Osteoblast (primary cell): ENCODE data around the gene PTGDR2. TPM values are rescaled to one million over a fixed set of nuclear protein-coding genes. Genes with fewer than 3 reads are reported as not detected.

Source experiments
- DNase-seq: peaks from one replicate; pipeline ENCODE4 v3.0.0; 2011; ENCODE audit warnings: low spot score, mixed read lengths; ENCODE audit not compliant: insufficient read length; ENCODE audit errors: missing footprints
- H2AFZ ChIP-seq: 2 replicates; pipeline ENCODE4 v1.6.0; 2011; ENCODE audit warnings: mild to moderate bottlenecking, low read length
- H3K27ac ChIP-seq: 2 replicates; pipeline ENCODE4 v1.5.1; 2011; ENCODE audit warnings: mild to moderate bottlenecking, low read depth, low read length, moderate library complexity
- H3K27me3 ChIP-seq: 2 replicates; pipeline ENCODE4 v1.6.0; 2012; ENCODE audit warnings: mild to moderate bottlenecking, control low read depth, inconsistent platforms, low read length, moderate library complexity; ENCODE audit not compliant: insufficient read depth
- H3K36me3 ChIP-seq: 2 replicates; pipeline ENCODE4 v1.5.1; 2011; ENCODE audit warnings: mild to moderate bottlenecking, low read length, control low read depth, moderate library complexity; ENCODE audit not compliant: insufficient read depth
- H3K4me1 ChIP-seq: 2 replicates; pipeline ENCODE4 v1.5.1; 2011; ENCODE audit warnings: mild to moderate bottlenecking, low read length, control low read depth, moderate library complexity; ENCODE audit not compliant: insufficient read depth
- H3K4me2 ChIP-seq: 2 replicates; pipeline ENCODE4 v1.6.0; 2011; ENCODE audit warnings: mild to moderate bottlenecking, low read length; ENCODE audit not compliant: insufficient read depth
- H3K4me3 ChIP-seq: fragments of 200-600 bp; sonication (generic); 3 replicates; pipeline ENCODE4 v1.5.1; 2012; ENCODE audit warnings: mild to moderate bottlenecking, low read length, inconsistent platforms; ENCODE audit not compliant: insufficient read depth
- H3K79me2 ChIP-seq: 2 replicates; pipeline ENCODE4 v1.6.0; 2012; ENCODE audit warnings: mild to moderate bottlenecking, low read length, control low read depth, inconsistent platforms; ENCODE audit not compliant: insufficient read depth
- H3K9me3 ChIP-seq: 2 replicates; pipeline ENCODE4 v1.5.1; 2011; ENCODE audit warnings: low read depth, low read length, control low read depth
- H4K20me1 ChIP-seq: 2 replicates; pipeline ENCODE4 v1.6.0; 2012; ENCODE audit warnings: mild to moderate bottlenecking, low read length, control low read depth; ENCODE audit not compliant: insufficient read depth
- total RNA-seq: library from RNA; depleted of rRNA; stranded (reverse); fragments of >200 nt; gene quantifications from 2 replicates; pipeline ENCODE4 v1.2.3, GENCODE V29; 2012
- TF ChIP-seq, protein P1 (sequence below): IDR thresholded peaks from 2 replicates; pipeline ENCODE4 v1.5.1; 2011; ENCODE audit warnings: mild to moderate bottlenecking, low read depth, low read length, moderate library complexity; ENCODE audit errors: extremely low read depth

PTGDR2 gene
- total RNA-seq, 1 donor = not detected

DNA sequence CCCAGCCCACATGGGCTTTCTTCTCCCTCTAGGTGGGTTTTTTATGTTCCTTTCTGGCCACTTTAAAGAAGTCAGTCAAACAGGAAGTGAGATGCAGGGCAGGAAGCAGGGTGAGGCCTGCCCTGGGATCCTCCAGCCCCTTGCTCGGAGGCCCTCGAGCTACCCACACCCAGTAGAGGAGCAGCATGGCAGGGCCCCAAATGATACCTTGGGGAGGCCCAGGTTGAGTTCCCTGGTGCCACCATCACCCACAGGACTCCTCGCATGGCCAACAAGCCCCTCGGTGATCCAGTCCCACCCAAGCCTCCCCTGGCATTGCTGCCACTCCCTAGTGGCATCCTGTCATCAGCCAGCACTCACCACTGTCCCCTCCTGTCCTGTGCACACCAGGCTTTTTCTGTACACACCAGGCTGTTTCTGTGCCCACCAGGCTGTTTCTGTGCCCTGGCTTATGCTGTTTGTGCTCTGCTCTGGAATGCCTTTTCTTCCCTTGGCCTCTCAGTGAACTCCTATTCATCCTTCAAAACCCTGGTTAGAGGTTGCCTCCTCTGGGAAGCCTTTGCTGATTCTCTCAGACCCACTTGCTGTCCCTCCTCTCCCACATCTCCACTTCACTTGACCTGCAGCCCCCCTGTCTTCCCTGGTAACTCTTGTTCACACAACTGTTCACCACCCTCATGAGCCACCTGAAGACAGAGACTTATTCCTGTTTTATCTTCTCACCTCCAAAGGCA lies 3.1 kb upstream of the PTGDR2 start:
- no peak for DNase-seq
- TF ChIP-seq, protein P1, sequence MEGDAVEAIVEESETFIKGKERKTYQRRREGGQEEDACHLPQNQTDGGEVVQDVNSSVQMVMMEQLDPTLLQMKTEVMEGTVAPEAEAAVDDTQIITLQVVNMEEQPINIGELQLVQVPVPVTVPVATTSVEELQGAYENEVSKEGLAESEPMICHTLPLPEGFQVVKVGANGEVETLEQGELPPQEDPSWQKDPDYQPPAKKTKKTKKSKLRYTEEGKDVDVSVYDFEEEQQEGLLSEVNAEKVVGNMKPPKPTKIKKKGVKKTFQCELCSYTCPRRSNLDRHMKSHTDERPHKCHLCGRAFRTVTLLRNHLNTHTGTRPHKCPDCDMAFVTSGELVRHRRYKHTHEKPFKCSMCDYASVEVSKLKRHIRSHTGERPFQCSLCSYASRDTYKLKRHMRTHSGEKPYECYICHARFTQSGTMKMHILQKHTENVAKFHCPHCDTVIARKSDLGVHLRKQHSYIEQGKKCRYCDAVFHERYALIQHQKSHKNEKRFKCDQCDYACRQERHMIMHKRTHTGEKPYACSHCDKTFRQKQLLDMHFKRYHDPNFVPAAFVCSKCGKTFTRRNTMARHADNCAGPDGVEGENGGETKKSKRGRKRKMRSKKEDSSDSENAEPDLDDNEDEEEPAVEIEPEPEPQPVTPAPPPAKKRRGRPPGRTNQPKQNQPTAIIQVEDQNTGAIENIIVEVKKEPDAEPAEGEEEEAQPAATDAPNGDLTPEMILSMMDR = no peak
- H2AFZ ChIP-seq = no peak overlapping the region

DNA sequence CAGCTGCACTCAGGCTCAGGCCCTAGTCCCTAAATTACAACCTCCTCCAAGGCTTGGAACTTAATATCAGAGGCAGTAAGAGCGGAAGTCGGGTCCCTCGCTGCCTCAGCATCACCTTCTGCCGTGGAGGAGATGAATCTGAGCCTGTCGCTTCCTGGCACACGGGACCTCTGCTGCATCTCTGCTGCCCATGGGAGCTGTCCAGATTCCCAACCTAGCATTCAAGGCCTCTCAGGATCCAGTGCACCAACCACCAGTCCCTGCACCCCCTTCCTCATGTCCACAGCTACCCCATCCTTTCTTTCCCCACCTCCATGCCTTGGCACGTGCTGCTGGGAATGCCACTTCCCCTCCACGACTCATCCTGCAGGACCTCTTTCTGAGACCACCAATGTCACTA lies 2.5 kb upstream of the PTGDR2 start:
- no peaks in the 10 kb centered on the region for H3K9me3 ChIP-seq
- no peaks in the 10 kb centered on the region for H3K4me1 ChIP-seq
- H3K79me2 ChIP-seq = no peaks in the 10 kb centered on the region
- H3K4me3 ChIP-seq = no peak overlapping the region
- no peaks in the 10 kb centered on the region for H4K20me1 ChIP-seq
- H2AFZ ChIP-seq = no peak overlapping the region
- no peak overlapping the region for H3K27ac ChIP-seq
- no peaks in the 10 kb centered on the region for H3K36me3 ChIP-seq
- no peak for DNase-seq
- H3K4me2 ChIP-seq = no peak overlapping the region
- TF ChIP-seq, protein P1 = no peak
- H3K27me3 ChIP-seq = peaks cover 3% of the 10 kb centered on the region

More for the DNA sequence above, 3.1 kb upstream of the PTGDR2 start:
- Histone ChIP-seq H3K36me3 (no peaks in the 10 kb centered on the region), H3K79me2 (no peaks in the 10 kb centered on the region), H3K4me3 (no peak overlapping the region), H3K4me2 (no peak overlapping the region), H3K27me3 (peaks cover 3% of the 10 kb centered on the region), H3K9me3 (no peaks in the 10 kb centered on the region), H3K4me1 (no peaks in the 10 kb centered on the region), H3K27ac (no peak overlapping the region), H4K20me1 (no peaks in the 10 kb centered on the region)

DNA sequence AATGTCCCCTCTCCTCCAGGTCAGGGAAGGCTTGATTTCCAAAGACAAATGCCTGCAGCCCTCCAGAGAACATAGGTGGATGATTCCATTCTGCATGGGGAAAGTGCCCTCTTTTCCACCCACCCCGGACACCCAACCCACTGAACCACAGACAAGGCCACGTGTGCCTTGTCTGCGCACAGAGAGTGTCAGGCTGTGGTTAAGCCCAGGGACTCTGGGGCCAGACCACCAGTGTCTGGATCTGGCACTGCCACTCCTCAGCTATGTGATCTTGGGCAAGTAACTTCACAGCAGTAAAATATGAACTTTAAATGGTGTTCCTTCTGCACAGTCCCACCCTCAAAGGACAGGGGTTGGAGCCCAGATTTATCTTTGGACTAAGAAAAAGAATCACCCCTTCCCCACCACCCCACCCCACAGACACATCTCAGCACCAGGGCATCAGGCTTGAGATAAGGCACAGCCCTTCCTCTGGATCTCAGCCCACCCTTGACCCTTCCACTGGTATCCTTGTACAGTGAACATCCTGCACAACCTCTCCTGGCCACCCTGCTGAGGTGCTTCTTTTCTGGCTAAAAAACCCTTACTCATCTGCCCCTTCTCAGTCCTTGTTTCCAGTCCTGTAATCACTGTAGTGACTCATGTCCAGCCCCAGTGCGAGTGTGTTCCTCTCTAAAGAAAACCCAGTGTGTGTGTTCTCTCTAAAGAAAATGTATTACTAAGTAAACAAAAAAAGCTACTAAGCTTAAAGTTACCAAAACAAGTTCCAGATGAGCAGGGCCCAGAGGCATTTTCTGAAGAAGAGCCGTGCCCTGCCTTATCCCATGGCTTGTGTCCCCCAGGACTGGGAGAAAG lies 1.9 kb upstream of the PTGDR2 start:
- Histone ChIP-seq H3K4me3 (no peak overlapping the region), H3K4me2 (no peak overlapping the region), H3K9me3 (no peaks in the 10 kb centered on the region), H3K4me1 (no peaks in the 10 kb centered on the region), H3K27me3 (peaks cover 2% of the 10 kb centered on the region), H3K36me3 (no peaks in the 10 kb centered on the region), H4K20me1 (no peaks in the 10 kb centered on the region), H2AFZ (no peak overlapping the region), H3K27ac (no peak overlapping the region), H3K79me2 (no peaks in the 10 kb centered on the region)
- TF ChIP-seq, protein P1 = no peak
- DNase-seq = peak; percentile 95
